ENCODE data around the gene STPG4.

STPG4 gene

DNA sequence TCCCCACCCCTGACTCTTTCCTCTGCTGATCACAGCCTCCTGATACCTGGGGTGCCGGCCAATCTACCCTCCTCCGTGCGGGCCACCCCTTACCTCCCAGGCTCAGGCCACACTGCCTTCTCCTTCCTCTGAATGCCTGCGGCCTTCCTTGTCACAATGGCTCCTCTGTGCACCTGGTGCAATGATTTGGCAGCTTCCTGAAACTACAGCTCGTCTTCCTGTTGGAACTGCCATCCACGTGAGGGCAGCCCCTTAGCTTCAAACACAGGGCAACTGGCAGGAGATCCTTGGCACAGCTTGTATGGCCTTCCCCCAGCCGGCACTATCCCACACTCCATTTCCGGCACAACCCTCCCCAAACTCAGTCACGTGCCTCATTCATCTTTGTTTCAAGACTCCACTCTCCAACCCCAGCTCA, 69.0 kb downstream of the STPG4 start:
- no peak for DNase-seq

DNA sequence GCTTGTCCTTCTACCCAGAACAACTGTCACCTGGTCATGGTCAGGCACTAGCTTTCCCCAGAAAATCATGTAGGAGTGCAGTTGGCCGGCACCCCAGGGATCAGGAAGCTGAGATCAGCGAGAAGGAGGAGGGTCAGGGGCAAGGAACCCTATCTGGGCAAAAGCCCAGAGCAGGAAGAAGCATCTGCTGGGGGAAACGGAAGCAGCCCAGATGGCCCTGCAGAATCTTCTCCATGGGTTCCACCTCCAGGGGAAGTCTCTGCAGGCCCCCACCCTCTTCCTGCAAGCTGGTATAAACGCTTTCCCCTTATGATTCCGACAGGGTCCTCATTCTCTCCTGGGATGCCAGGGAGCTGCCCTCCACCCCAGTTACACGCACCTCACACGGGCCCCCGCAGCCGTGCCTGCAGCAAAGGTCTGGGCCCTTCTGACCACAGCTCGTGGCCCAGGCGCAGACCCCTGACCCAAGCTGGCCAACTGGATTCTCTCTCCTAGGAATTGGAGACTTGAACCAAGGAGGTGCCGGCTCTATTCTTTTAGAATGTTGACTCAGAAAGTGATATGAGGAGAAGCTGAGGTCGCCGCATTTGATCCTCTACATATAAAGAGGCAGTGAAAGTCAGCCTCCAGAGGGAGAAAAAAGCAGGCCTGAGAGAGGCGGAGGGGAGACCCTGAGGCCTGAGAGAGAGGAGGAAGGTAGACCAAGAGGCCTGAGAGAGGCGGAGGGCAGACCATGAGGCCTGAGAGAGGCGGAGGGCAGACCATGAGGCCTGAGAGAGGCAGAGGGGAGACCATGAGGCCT, 71.0 kb downstream of the STPG4 start:
- no peak for DNase-seq

DNA sequence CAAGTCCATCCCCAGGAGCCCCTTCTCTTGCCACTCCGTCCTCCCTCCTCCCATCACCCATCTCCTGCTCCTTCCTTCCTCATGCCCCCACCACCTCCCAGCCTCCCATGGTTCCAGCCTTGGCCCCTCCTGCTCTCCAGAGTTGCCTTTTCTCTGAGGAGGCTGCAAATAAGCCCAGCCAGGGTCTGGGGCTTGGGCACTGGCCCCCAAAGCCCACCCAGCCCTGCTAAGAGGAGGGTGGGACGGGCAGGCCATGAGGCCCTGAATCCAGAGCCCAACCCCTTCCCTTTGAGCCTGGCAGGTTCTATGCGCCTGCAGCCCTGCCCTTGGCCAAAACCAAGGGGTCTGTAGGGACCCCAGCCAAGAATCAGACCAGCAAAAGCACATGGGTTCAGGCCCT, 71.6 kb downstream of the STPG4 start:
- no peak for DNase-seq

- DNase-seq = no peak
These were observed 72.1 kb downstream of the STPG4 start for GRCh38 chr2:47083005-47083404.

- DNase-seq = no peak
These were observed 74.2 kb downstream of the STPG4 start for GRCh38 chr2:47080888-47081301.

DNA sequence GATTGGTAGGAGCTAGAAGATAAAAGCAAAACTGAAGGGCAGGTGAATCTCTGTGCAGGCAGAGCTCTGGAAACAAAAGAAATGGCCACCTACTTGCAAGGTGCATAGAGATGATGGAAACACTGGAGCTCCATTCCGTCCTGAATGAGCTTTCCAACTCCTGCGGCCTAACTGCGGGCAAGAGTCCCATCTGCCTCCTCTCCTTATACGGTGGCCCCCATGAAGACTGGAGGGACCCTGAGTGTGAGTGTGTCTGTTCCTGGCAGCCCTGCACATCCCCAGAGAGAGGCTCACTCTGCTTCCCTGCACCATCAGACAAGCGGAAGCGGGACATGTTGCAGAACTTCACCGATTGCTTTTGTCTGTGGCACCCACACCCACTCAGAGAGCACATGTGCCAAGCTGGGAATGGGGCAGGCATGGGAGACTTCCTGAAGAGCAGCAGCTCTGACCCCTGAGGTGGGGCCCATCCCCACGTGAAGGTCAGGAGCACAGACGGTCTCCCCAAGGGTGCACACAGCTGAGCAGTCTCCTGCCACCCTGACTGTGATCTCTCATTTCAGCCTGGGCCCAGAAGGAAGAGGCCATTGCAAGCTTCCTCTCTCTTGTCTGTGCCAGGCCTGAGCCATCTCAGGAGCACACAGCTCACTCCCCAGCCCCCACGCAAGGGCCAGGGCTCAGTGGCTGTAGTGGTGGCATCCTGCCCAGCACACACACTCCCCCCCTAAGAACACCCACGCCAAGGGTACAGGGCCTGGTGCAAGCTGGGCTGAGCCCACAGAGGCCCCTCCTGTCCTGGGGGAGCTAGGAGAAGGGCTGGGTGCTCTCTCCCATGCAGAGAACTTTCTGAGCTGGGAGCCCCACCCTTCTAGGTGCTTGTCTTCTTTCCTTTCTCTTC, 75.3 kb downstream of the STPG4 start:
- DNase-seq = no peak

DNA sequence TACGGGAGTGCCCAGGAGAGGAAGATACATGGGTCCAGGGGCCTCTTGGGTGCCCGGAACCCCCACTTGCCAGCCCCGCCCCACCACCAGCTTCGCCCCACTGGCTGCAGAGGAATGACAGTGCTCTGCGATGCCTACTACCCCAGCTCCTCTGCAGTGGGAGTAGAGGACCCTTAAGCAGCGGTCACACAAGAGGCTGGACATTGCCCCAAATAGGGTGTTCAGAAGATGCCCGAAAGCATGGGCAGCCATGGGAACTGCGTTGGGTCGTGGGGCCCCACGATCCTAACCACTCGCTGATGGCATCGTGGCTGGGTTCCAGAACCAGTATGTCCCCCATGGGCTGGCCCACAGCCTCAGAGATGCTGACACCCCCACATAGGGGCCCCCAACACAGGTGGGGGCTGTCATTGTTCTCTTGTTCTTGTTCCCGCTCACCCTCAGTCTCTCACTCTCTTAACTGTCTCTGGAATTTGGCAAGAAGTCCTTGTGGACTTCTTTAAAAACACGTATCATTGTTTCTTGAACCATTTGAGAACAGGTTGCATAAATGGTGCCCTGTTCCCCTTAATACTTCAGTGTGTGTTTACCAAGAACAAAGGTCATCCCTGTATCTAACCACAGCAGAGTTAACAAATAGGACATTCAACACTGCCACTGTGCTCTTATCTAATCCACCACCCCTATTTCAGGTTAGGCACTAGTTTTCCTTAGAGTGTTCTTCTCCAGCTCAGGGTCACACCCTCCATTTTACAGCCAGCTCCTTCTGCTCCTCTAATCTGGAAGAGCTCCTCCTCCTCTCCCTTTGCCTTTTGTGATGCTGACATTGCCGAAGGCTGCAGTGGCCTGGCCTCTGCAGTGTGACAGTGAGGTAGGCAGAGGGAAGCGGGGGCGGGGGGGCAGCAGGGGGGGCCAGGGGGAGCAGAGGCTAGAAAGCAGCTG, 76.3 kb downstream of the STPG4 start:
- DNase-seq = no peak

DNA sequence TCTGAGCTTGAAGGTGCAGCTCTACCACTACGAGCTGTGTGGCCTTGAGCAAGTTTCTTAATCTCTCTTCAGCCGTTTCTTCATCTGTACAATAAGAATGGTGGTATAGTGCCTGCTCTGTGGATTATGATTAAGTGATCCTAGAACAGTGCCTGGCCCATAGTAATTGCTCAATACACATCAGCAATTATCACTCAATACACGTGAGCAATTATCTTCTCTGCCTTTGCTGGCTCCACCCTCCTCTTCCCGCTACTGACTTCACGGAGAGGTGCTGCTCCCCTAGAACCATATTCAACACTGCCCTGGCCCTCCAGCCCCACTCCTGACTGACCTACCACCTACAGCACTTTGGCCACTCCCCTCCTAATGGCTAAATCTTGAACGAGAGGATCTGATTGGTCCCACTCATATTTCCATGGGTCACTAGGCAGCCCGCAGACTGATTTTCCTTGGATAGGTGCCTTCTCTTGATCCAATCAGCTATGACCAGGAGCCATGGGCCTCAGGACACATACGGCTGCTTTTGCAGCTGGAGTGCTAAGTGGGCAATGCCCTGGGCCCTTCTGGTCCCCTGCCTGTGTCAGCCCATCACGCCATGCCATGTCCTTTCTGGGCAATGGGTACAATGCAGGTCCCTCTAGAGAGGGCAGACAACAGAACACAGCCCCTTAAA, 77.5 kb downstream of the STPG4 start:
- DNase-seq = no peak

GRCh38 chr2:47076586-47077441, 78.3 kb downstream of the STPG4 start:
- DNase-seq = no peak

- no peak for DNase-seq
These were observed 79.0 kb downstream of the STPG4 start for GRCh38 chr2:47076126-47076506.

DNA sequence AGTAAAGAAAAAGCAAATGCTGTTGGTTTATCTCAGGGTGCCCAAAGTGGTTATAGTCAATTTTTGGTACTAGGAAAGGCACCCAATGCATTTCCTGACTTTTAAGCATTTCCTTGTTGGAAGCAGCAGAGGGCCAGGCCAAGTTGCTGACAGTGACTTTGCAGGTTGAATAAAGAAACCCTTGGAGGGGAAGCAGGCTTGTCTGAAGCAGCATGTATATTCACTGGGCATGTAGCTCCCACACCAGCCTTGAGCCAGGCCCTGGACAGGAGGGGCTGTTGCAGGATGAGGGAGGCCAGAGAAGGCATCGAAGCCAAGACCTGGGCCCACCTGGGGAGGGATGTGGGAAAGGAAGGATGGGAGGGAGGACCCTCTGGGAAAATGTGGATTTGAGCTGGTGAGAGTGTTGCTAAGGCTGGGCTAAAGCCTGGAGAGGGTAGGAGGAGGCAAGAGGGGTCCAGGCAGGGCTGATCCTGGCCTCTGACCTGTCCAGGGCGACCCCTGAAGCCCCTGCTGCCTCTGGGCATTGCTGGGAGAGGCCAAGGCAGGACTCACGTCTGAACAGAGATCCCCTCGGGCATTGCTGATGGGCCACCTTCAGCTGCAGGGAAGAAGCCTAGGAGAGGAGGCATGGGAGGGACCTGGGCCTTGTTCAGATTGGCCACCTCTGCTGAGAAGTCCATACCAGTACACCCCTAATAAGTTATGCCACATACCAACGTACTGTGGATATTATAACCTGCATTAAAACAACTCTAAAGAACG, 79.6 kb downstream of the STPG4 start:
- no peak for DNase-seq

- DNase-seq = no peak
These were observed 80.4 kb downstream of the STPG4 start for GRCh38 chr2:47074691-47075090.

DNA sequence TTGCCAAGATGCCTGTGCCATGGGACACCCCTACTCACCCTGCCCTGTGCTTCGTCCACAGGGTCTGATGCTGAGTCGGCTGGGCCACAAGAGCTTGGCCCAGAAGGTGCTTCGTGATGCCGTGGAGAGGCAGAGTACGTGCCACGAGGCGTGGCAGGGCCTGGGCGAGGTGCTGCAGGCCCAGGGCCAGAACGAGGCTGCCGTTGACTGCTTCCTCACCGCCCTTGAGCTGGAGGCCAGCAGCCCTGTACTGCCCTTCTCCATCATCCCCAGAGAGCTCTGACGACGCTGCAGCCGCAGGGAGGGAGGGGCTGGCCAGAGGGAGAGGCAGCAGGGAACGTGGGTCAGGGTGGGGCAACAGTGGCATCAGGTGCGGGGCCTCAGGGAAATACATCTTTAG, 81.5 kb downstream of the STPG4 start:
- no peak for DNase-seq

DNA sequence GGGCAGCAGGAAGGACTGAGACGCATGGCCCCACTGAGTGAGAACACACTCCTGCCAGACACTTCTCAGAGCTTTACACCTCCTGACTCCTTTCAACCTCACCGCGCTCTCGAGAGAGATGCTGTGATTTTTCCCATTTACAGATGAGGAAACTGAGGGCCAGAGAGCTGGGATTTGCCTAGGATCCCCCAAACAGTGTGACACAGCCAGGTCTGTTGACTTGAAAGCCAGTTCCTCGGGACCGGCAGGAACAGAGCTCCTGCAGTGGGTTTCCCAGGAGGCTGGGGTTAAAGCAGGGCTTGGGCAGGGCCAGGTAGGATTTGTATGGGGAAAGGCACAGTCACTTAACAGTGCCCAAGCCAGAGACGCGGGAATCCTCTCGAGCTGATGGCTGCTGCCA, 81.9 kb downstream of the STPG4 start:
- no peak for DNase-seq

GRCh38 chr2:47072728-47073191, 82.3 kb downstream of the STPG4 start:
- no peak for DNase-seq

- DNase-seq = peak; percentile 93
These were observed 83.0 kb downstream of the STPG4 start for GRCh38 chr2:47072018-47072691.

DNA sequence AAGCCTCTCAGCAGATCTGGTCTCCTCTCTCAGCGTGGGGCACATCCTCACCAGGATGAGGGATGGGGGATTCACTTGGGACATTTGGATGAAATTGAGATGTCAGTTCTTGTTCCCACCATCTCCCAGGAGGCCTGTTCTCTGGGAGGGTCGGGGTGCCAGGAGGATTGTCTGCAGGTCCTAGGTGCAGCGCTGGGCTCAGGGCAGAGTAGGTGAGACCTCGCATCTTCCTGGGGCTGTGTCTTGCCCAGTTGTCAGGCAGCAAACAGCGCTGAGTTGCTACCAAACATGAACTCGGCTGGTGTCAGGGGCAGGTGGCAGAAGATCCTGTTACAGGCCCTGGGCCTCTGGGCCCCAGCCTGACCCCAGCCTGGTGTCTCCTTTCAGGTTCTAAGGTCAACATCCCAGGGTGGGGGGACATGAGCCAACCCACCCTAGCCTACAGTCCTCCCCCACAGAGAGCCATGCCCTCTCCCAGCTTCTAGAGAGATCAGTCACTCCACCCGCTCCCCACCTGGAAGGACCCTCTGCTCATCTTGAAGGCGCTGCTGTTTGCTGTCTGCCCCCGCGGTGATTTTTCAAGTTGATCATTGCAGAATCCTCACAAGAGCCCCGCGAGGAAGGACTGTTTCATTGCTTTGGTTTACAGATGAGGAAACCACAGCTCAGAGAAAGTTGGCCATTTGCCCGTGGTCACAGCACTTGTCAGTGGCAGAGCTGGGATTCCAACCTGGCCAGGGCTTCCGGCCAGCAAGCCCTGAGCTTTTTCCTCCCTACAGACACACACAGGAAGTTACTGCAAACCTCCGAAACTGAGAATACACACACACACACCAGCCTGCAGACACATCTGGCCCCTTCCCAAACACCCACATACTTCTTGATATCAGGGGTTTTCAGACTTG, 83.9 kb downstream of the STPG4 start:
- no peak for DNase-seq

DNA sequence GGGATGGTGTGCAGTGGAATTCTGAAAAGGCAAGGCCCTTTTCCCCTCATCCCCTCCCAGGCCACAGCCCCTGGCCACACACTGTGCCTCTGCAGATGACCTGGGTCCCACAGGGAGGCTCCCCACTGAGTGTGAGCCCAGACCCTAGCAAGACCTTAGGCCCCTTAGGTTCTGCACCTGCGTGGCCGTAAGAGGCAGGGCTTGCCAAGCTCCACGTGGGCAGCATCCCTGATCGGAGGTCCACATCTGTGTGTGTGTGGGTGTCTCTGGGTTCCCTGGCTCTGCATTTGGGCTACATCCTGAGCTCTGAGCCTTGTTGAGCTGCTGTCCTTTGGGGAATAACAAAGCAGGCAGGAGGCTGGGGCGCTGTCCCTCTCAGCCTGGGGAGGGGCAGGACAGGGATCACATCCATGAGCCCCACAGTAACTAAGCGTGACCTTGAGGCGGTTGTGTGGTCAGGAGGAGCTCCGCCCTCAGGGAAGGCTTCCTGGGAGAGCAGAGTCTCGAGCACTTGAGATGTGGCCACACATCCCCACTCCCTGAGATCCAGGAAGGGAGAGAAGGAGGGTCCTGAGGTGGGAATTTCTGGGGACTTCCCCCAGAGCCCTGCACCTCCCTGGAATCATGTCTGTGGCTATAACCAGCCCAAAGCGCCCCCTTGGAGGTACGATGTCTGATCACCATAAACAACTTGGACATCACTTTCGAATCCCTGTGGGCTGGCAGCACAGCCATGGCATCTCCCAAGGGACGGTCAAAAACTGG, 84.8 kb downstream of the STPG4 start:
- no peak for DNase-seq

Measured in NCI-H2227 treated with DMSO at 0.1 percent for 48 hours (cell line).